ENCODE results near the gene FBXO21.
"Not testable (repeated sequence)": the region's sequence is repeated elsewhere in the genome, so short reads cannot be mapped to it uniquely, and the experiment has no call there.

Gene FBXO21

GRCh38 chr12:117100851-117101673 is 89.2 kb downstream of the FBXO21 start:
- peak; percentile 26 for DNase-seq

GRCh38 chr12:117100251-117100650 is 90.0 kb downstream of the FBXO21 start:
- peak; percentile 31 for DNase-seq

GRCh38 chr12:117098361-117099217 is 91.7 kb downstream of the FBXO21 start:
- DNase-seq: peak; percentile 41

GRCh38 chr12:117098024-117098360 is 92.3 kb downstream of the FBXO21 start:
- no peak for DNase-seq

- peak; percentile 51 for DNase-seq
These were observed 93.1 kb downstream of the FBXO21 start for GRCh38 chr12:117097159-117097558.

- no peak for DNase-seq
These were observed 93.7 kb downstream of the FBXO21 start for GRCh38 chr12:117096501-117097042.

- DNase-seq: not testable (repeated sequence)
These were observed 95.1 kb downstream of the FBXO21 start for GRCh38 chr12:117095191-117095590.

- DNase-seq: no peak
These were observed 96.2 kb downstream of the FBXO21 start for GRCh38 chr12:117093918-117094630.

GRCh38 chr12:117093431-117093830 is 96.8 kb downstream of the FBXO21 start:
- no peak for DNase-seq

GRCh38 chr12:117092886-117093285 is 97.4 kb downstream of the FBXO21 start:
- DNase-seq: no peak

GRCh38 chr12:117092511-117092780 is 97.8 kb downstream of the FBXO21 start:
- no peak for DNase-seq

All from NCI-H146 (cell line).